NCI-H748 treated with DMSO at 0.1 percent for 48 hours (cell line): ENCODE measurements around the gene CNNM2.

Experiments used
- DNase-seq: peaks from one replicate; lab custom pipeline; 2025; lab: John Stamatoyannopoulos, UW

Gene CNNM2

GRCh38 chr10:102917962-102918816 lies at the start of gene CNNM2:
Gene CNNM2, plus strand, starts transcription at chr10:102918294. Its CDS starts 187 bp downstream, at chr10:102918481.
- peak; percentile 96 for DNase-seq

GRCh38 chr10:102868911-102869257 lies 49.2 kb upstream of the CNNM2 start:
- DNase-seq, result no peak

GRCh38 chr10:102869258-102870198 lies 48.6 kb upstream of the CNNM2 start, which contains the start of gene AS3MT:
Gene AS3MT, plus strand, starts transcription at chr10:102869470. Its CDS starts 123 bp downstream, at chr10:102869593.
- DNase-seq, result peak; percentile 14

- no peak for DNase-seq
Observed at GRCh38 chr10:102870221-102870620, 47.9 kb upstream of the CNNM2 start.

GRCh38 chr10:102872163-102872562 lies 45.9 kb upstream of the CNNM2 start:
- DNase-seq, result no peak

GRCh38 chr10:102876747-102877153 lies 41.3 kb upstream of the CNNM2 start:
- DNase-seq, result no peak

- DNase-seq, result no peak
Observed at GRCh38 chr10:102878629-102879028, 39.5 kb upstream of the CNNM2 start.

GRCh38 chr10:102880256-102880655 lies 37.8 kb upstream of the CNNM2 start:
- DNase-seq, result no peak

GRCh38 chr10:102888048-102888447 lies 30.0 kb upstream of the CNNM2 start:
- no peak for DNase-seq

GRCh38 chr10:102894466-102895213 lies 23.5 kb upstream of the CNNM2 start:
- no peak for DNase-seq

GRCh38 chr10:102900006-102900405 lies 18.1 kb upstream of the CNNM2 start:
- DNase-seq, result no peak

- DNase-seq, result no peak
Observed at GRCh38 chr10:102904346-102904745, 13.7 kb upstream of the CNNM2 start.

- no peak for DNase-seq
Observed at GRCh38 chr10:102906507-102906906, 11.6 kb upstream of the CNNM2 start.

GRCh38 chr10:102914781-102915180 lies 3.3 kb upstream of the CNNM2 start:
- DNase-seq, result no peak

GRCh38 chr10:102916173-102916572 lies 1.9 kb upstream of the CNNM2 start:
- DNase-seq, result no peak

- DNase-seq, result peak; percentile 59
Observed at GRCh38 chr10:102917314-102917961, 656 bp upstream of the CNNM2 start.

GRCh38 chr10:102918817-102919245 lies 737 bp downstream of the CNNM2 start:
- DNase-seq, result peak; percentile 14

- peak; percentile 9 for DNase-seq
Observed at GRCh38 chr10:102919246-102919959, 1.3 kb downstream of the CNNM2 start.

- DNase-seq, result no peak
Observed at GRCh38 chr10:102919992-102920739, 2.1 kb downstream of the CNNM2 start.

- DNase-seq, result no peak
Observed at GRCh38 chr10:102923601-102924000, 5.5 kb downstream of the CNNM2 start.
